Suprapubic skin (tissue), 3 donors: ENCODE measurements around the gene AKR1B15.

Source experiments
- POLR2A ChIP-seq, 2 donors: fragments of 450-650 bp; IDR thresholded peaks; one replicate each; pipeline ENCODE4 v1.6.1; 2017; ENCODE audit warnings: antibody characterized with exemption in 2 of 2, mild to moderate bottlenecking in 2 of 2, moderate library complexity in 2 of 2
- TF ChIP-seq, protein P1 (sequence below), 2 donors: fragments of 200-600 bp in 1 of 2; fragments of 450-650 bp in 1 of 2; sonication (generic) in 1 of 2; IDR thresholded peaks; one replicate each; pipeline ENCODE4 v1.5.1; 2016 to 2019; ENCODE audit warnings: antibody characterized with exemption in 2 of 2, mild to moderate bottlenecking in 1 of 2, moderate library complexity in 1 of 2

- TF ChIP-seq, protein P1, sequence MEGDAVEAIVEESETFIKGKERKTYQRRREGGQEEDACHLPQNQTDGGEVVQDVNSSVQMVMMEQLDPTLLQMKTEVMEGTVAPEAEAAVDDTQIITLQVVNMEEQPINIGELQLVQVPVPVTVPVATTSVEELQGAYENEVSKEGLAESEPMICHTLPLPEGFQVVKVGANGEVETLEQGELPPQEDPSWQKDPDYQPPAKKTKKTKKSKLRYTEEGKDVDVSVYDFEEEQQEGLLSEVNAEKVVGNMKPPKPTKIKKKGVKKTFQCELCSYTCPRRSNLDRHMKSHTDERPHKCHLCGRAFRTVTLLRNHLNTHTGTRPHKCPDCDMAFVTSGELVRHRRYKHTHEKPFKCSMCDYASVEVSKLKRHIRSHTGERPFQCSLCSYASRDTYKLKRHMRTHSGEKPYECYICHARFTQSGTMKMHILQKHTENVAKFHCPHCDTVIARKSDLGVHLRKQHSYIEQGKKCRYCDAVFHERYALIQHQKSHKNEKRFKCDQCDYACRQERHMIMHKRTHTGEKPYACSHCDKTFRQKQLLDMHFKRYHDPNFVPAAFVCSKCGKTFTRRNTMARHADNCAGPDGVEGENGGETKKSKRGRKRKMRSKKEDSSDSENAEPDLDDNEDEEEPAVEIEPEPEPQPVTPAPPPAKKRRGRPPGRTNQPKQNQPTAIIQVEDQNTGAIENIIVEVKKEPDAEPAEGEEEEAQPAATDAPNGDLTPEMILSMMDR (IDR thresholded peaks at IDR 0.05), result no peak
- TF ChIP-seq POLR2A (IDR thresholded peaks at IDR 0.05), result no peak
Measured at GRCh38 chr7:134500982-134501381, 47.9 kb upstream of the AKR1B15 start.
